VCaP (cell line): Measurements from ENCODE around the gene COG5.

Source experiments
- H3K27ac ChIP-seq: fragments of 450-650 bp; 2 replicates; pipeline ENCODE4 v1.5.1; 2017
- CTCF ChIP-seq: fragments of 450-650 bp; conservative IDR thresholded peaks from 2 replicates; pipeline ENCODE4 v1.5.1; 2017; ENCODE audit warnings: mild to moderate bottlenecking, moderate library complexity

Gene COG5

GRCh38 chr7:107599262-107599661 is 35.5 kb upstream of the COG5 start:
- TF ChIP-seq CTCF: no peak
- H3K27ac ChIP-seq: no peak overlapping the region

GRCh38 chr7:107597953-107598352 is 34.2 kb upstream of the COG5 start:
- no peak for TF ChIP-seq CTCF

GRCh38 chr7:107597582-107597916 is 33.8 kb upstream of the COG5 start:
- H3K27ac ChIP-seq: peak overlapping the region; percentile 49

More at GRCh38 chr7:107597953-107598352, 34.2 kb upstream of the COG5 start:
- peak overlapping the region; percentile 49 for H3K27ac ChIP-seq

GRCh38 chr7:107596881-107597581 is 33.3 kb upstream of the COG5 start:
- no peak for TF ChIP-seq CTCF
- peak overlapping the region; percentile 49 for H3K27ac ChIP-seq

More at GRCh38 chr7:107597582-107597916, 33.8 kb upstream of the COG5 start:
- no peak for TF ChIP-seq CTCF

- no peak for TF ChIP-seq CTCF
- no peak overlapping the region for H3K27ac ChIP-seq
These were observed 31.4 kb upstream of the COG5 start for GRCh38 chr7:107594961-107595737.

- TF ChIP-seq CTCF: no peak
- H3K27ac ChIP-seq: no peak overlapping the region
These were observed 29.3 kb upstream of the COG5 start for GRCh38 chr7:107593025-107593410.

- no peak overlapping the region for H3K27ac ChIP-seq
These were observed 28.8 kb upstream of the COG5 start for GRCh38 chr7:107592361-107593024.

More at GRCh38 chr7:107592361-107593024, 28.8 kb upstream of the COG5 start:
- TF ChIP-seq CTCF: no peak
